Measurements from ENCODE around the gene GABRR1.
"Not testable (repeated sequence)": the region's sequence is repeated elsewhere in the genome, so short reads cannot be mapped to it uniquely, and the experiment has no call there.

GABRR1 gene

DNA sequence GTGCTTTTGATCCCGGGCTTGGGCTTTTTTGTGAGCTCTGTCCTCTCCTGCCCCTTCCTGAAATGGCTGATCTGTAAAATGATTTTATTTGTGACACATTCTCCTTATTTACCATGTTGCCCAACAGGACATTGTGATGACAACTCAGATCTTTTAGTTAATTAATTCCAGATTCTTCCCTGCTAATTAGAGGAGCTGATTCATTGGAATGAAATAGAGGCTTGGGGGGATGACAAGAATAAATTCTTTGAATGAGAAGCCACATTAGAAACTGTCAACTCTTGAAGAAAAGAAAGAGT, 26.1 kb upstream of the GABRR1 start:
- Histone ChIP-seq H3K36me3 (replicated peaks) (no peaks in the 10 kb centered on the region), H3K4me1 (no peaks in the 10 kb centered on the region; the same call in 1 of the 2 replicates), H3K9me3 (no peaks in the 10 kb centered on the region), H3K27me3 (ENCODE audit: low read depth) (peaks cover 20% of the 10 kb centered on the region), H3K4me3 (no peak overlapping the region)
- no peak for DNase-seq (ENCODE audit: low spot score in 2 of 2)
- in situ Hi-C loops (cut with MboI; ENCODE audit: low sequenced_read_pairs), result loop anchor here (5.0 kb wide), 1 partner anchor 261 kb away; no protein-coding TSS in a partner anchor

DNA sequence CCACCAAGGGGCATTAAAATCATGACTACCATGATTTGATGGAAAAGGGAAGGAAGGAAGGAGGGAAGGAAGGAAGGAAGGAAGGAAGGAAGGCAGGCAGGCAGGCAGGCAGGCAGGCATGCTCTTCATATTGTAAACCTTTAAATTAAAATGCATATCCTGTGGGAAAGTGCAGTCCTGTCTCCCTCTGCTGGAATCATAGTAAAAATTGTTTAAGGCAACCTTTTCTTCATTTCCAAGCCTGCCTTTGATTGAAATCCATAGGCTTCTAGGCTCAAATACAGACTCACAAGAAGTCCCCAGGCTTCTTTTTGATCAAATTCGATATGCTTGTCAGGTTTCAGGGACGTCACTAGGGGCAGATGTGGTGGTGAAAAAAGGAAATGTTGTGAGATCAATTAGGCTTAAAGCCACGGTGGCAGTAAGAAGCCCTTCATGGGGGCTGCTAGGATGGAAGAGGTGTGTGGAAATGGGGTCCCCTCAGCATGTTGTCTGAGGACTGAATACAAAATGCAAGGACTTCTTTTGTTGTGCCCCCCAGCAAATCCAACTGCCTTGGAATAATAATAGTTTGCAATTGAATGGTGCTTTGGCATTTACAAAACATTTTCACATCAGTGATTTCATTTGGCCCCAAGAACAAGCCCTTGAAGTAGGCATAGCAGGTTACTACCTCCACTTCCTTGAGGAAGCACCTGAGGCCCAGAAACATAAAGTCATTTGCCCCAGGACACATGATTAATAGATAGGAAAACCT, 25.6 kb upstream of the GABRR1 start:
- peak; percentile 33 to 81 for DNase-seq (ENCODE audit: low spot score in 2 of 2)
- Histone ChIP-seq H3K36me3 (replicated peaks) (no peaks in the 10 kb centered on the region), H3K9me3 (no peaks in the 10 kb centered on the region), H3K4me3 (no peak overlapping the region), H3K27me3 (ENCODE audit: low read depth) (peaks cover 20% of the 10 kb centered on the region), H3K4me1 (no peaks in the 10 kb centered on the region; the same call in 1 of the 2 replicates)
- in situ Hi-C loops (cut with MboI; ENCODE audit: low sequenced_read_pairs), result loop anchor here (5.0 kb wide), 1 partner anchor 260 kb away; no protein-coding TSS in a partner anchor

DNA sequence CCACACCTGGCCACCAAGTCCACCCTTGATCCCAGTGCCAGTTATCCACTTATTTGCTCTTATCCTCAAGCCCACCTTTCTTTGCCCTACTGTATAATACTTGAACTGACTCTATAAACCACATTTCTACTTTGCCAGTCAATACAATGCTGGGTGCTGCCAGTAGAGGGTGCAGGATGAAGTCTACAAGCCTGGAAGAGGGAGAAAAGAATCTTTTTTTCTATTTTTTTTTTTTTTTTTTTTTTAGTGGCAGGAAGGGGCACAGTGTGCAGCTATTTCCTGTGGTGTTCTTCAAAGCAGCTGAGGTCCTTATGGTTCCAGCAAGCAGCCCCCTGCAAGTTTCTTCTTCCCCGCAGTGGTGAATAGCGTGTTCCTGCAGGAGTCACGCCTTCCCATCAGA, 22.2 kb upstream of the GABRR1 start:
- in situ Hi-C loops (cut with MboI; ENCODE audit: low sequenced_read_pairs), result no loop called here
- DNase-seq (ENCODE audit: low spot score in 2 of 2), result peak in 1 of 2 experiments; percentile 36

DNA sequence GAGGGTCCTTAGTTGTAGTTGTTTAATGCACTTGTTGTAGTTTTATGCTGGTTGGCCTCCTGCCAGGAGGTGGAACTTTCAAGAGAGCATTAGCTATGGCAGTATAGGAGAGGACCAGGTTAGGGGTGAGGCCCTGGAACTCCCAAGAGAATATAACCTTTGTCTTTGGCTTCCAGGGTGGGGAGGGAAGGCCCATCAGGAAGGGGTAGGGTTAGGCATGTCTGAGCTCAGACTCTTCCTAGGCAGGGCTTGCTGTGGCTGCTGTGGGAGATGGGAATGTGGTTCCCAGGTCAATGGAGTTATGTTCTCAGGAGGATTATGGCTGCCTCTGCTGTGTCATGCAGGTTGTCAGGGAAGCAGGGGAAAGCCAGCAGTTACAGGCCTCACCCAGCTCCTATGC, 20.0 kb upstream of the GABRR1 start:
- Histone ChIP-seq H3K36me3 (replicated peaks) (no peaks in the 10 kb centered on the region), H3K4me3 (no peak overlapping the region), H3K9me3 (peaks cover 4% of the 10 kb centered on the region; the same call in 1 of the 2 replicates), H3K27me3 (ENCODE audit: low read depth) (peaks cover 5% of the 10 kb centered on the region), H3K4me1 (no peaks in the 10 kb centered on the region)
- DNase-seq (ENCODE audit: low spot score in 2 of 2), result no peak
- in situ Hi-C loops (cut with MboI; ENCODE audit: low sequenced_read_pairs), result no loop called here

More for the DNA sequence above, 22.2 kb upstream of the GABRR1 start:
- Histone ChIP-seq H3K36me3 (replicated peaks) (no peaks in the 10 kb centered on the region), H3K4me3 (no peak overlapping the region), H3K27me3 (ENCODE audit: low read depth) (peaks cover 4% of the 10 kb centered on the region; the same call in 1 of the 2 replicates), H3K4me1 (no peaks in the 10 kb centered on the region; the same call in 1 of the 2 replicates), H3K9me3 (peaks cover 3% of the 10 kb centered on the region; the same call in 1 of the 2 replicates)

DNA sequence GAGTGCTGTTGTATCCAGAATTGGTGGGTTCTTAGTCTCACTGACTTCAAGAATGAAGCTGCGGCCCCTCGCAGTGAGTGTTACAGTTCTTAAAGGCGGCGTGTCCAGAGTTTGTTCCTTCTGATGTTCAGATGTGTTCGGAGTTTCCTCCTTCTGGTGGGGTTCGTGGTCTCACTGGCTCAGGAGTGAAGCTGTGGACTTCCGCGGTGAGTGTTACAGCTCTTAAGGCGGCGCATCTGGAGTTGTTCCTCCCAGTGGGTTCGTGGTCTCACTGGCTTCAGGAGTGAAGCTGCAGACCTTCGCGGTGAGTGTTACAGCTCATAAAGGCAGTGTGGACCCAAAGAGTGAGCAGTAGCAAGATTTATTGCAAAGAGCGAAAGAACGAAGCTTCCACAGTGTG, 16.4 kb upstream of the GABRR1 start:
- H3K4me3 ChIP-seq; H3K36me3 ChIP-seq (replicated peaks); H3K27me3 ChIP-seq (ENCODE audit: low read depth); in situ Hi-C loops (cut with MboI; ENCODE audit: low sequenced_read_pairs); H3K9me3 ChIP-seq; H3K4me1 ChIP-seq; DNase-seq (ENCODE audit: low spot score in 2 of 2): not testable (repeated sequence)

DNA sequence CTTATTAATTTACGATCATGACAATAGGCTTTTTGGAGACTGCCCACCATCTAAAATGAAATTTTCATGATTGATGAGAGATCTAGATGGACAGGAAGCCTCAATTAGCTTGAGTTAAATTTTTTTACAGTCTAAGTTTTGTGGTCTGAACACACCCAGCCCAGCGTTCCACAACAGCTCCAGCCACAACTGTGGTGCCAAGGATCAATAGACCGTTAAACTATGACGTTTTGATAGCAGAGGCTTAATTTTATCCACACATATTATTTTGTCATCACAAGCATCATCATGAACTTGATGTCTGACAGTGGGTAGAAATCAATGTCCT, 5.5 kb upstream of the GABRR1 start:
- Histone ChIP-seq H3K4me1 (peaks cover 6% of the 10 kb centered on the region), H3K27me3 (ENCODE audit: low read depth) (peaks cover 6% of the 10 kb centered on the region; the same call in 1 of the 2 replicates), H3K9me3 (no peaks in the 10 kb centered on the region), H3K4me3 (no peak overlapping the region), H3K36me3 (replicated peaks) (no peaks in the 10 kb centered on the region)
- in situ Hi-C loops (cut with MboI; ENCODE audit: low sequenced_read_pairs), result no loop called here
- DNase-seq (ENCODE audit: low spot score in 2 of 2), result no peak

DNA sequence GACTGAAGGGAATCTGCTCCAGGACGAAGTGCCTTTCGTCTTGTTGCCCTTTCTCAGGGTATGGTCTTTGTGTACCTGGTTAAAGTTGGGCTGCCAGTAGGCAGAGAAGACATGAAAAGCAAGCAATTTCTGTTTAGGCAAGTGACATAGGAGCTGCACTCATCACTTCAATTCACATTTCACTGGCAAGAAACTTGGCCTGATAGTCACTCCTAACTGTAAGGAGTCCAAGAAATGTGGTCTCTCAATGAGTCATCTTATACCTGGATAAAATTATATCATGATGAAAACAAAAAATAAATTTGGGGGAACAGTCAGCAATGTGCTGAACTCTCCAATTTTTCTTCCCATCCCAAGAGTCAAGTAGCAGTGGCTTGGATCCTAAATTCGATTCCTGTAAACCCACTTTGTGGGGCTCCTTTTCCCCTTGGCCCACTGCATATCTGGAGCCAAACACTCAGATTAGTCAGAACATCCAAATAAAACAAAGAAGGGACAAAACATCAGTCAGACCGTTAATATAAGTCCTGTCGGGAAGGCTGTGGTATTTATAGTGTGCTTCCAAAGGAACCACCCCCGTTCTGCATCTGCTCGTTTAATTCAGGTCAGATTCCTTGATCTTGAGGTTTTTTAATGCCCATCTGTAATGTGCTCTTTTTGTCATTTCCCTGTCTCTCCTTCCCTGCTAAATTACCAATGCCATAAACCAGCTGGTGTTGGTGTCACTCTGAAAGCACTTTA, 5.0 kb upstream of the GABRR1 start:
- Histone ChIP-seq H3K9me3 (no peaks in the 10 kb centered on the region), H3K36me3 (replicated peaks) (no peaks in the 10 kb centered on the region), H3K4me1 (peaks cover 6% of the 10 kb centered on the region), H3K27me3 (ENCODE audit: low read depth) (peaks cover 6% of the 10 kb centered on the region; the same call in 1 of the 2 replicates), H3K4me3 (no peak overlapping the region)
- DNase-seq (ENCODE audit: low spot score in 2 of 2), result no peak
- in situ Hi-C loops (cut with MboI; ENCODE audit: low sequenced_read_pairs), result no loop called here

DNA sequence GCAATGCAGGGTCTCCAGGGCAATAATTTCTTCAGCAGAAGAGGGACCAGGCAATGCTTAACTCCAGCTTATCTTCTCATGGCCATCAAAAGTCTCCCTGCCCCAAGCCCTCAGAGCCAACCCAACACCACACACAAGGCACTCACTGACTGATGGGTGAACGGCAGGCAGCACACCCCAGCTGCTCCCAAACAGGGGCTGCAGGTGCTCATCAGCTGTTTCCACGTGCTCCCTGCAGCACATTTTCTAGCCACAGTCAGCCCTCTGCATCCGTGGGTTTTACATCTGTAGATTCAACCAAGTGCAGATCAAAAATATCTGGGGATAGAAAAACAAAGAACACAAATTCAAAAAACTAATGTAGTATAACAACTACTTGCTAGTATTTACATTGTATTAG, 4.0 kb upstream of the GABRR1 start:
- in situ Hi-C loops (cut with MboI; ENCODE audit: low sequenced_read_pairs), result no loop called here
- Histone ChIP-seq H3K36me3 (replicated peaks) (no peaks in the 10 kb centered on the region), H3K9me3 (no peaks in the 10 kb centered on the region), H3K27me3 (ENCODE audit: low read depth) (peaks cover 6% of the 10 kb centered on the region; the same call in 1 of the 2 replicates), H3K4me1 (peaks cover 6% of the 10 kb centered on the region), H3K4me3 (no peak overlapping the region)
- no peak for DNase-seq (ENCODE audit: low spot score in 2 of 2)

DNA sequence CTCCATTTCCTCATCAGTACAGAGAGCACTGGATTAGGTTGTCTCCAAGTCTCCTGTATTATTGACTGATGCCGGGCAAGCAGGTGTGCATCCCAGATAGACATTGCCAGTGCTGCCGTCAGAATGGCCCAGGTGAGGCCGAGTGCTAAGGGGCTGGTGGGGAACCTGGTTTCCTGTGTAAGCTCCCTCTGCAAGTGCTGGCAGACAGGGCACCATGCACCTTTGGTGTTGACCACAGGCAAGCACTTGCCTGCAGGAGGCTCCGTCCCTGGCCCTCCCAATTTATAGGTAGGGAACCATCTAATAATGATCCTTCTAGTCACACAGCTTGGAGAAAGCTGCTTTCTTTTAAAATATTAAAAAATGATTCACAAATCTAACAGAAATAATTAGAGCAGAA, 747 bp downstream of the GABRR1 start:
- DNase-seq (ENCODE audit: low spot score in 2 of 2), result no peak
- Histone ChIP-seq H3K36me3 (replicated peaks) (no peaks in the 10 kb centered on the region), H3K9me3 (peaks cover 2% of the 10 kb centered on the region; the same call in 1 of the 2 replicates), H3K4me3 (no peak overlapping the region), H3K27me3 (ENCODE audit: low read depth) (no peaks in the 10 kb centered on the region; the same call in 1 of the 2 replicates), H3K4me1 (peaks cover 6% of the 10 kb centered on the region)
- in situ Hi-C loops (cut with MboI; ENCODE audit: low sequenced_read_pairs), result no loop called here

DNA sequence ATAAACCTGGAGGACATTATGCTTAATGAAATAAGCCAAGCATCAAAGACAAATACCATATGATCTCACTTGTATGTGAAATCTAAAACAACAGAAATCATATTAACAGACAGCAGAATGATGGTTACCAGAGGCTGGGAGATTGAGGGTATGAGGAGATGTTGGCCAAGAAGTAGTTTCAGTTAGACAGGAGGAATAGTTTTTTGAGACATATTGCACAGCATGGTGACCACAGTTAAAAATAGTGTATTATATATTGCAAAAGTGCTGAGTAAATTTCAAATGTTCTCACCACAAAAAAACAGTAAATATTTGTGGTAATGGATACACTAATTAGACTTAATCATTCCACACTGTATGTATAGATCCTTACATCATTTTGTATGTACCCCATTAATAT, 1.8 kb downstream of the GABRR1 start:
- Histone ChIP-seq H3K27me3 (ENCODE audit: low read depth) (no peaks in the 10 kb centered on the region; the same call in 1 of the 2 replicates), H3K4me1 (peaks cover 6% of the 10 kb centered on the region), H3K36me3 (replicated peaks) (no peaks in the 10 kb centered on the region), H3K9me3 (peaks cover 2% of the 10 kb centered on the region; the same call in 1 of the 2 replicates), H3K4me3 (no peak overlapping the region)
- in situ Hi-C loops (cut with MboI; ENCODE audit: low sequenced_read_pairs), result no loop called here
- no peak for DNase-seq (ENCODE audit: low spot score in 2 of 2)

DNA sequence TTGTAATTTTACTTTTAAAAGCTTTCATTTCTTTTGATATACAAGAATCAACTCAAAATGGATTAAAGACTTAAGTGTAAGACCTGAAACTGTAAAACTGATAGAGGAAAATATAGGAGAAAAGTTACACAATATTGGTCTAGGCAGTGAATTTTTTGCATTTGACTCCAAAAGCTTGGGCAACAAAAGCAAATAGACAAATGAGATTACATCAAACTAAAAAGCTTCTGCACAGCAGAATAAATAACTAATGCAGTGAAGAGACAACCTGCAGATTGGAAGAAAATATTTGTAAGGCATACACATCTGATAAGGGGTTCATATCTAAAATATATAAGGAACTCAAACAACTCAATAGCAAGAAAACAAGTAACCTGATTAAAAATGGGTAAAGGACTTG, 3.0 kb downstream of the GABRR1 start:
- DNase-seq (ENCODE audit: low spot score in 2 of 2), result no peak
- H3K4me3 ChIP-seq, result no peak overlapping the region
- H3K36me3 ChIP-seq (replicated peaks), result no peaks in the 10 kb centered on the region
- H3K9me3 ChIP-seq, result peaks cover 2% of the 10 kb centered on the region; the same call in 1 of the 2 replicates
- H3K27me3 ChIP-seq (ENCODE audit: low read depth), result no peaks in the 10 kb centered on the region; the same call in 1 of the 2 replicates
- in situ Hi-C loops (cut with MboI; ENCODE audit: low sequenced_read_pairs), result no loop called here
- H3K4me1 ChIP-seq, result peaks cover 1% of the 10 kb centered on the region

DNA sequence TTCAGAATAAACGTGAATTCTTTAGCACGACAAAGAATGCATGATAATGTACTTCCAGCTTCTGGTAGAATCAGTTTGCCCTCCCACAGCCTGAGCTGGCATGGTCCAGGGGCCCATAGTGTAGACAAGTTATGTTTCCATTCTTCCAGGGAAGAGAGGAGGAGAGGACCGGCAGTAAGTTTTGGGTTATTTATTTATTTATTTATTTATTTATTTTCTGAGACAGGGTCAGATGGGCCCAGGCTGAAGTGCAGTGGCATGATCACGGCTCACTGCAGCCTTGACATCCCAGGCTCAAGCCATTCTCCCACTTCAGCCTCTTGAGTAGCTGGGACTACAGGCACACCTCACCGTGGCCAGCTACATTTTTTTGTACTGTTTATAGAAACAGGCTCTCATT, 4.7 kb downstream of the GABRR1 start:
- no peaks in the 10 kb centered on the region for H3K4me1 ChIP-seq
- no peak for DNase-seq (ENCODE audit: low spot score in 2 of 2)
- H3K27me3 ChIP-seq (ENCODE audit: low read depth), result no peaks in the 10 kb centered on the region; the same call in 1 of the 2 replicates
- H3K36me3 ChIP-seq (replicated peaks), result no peaks in the 10 kb centered on the region
- in situ Hi-C loops (cut with MboI; ENCODE audit: low sequenced_read_pairs), result no loop called here
- no peak overlapping the region for H3K4me3 ChIP-seq
- H3K9me3 ChIP-seq, result peaks cover 2% of the 10 kb centered on the region; the same call in 1 of the 2 replicates

DNA sequence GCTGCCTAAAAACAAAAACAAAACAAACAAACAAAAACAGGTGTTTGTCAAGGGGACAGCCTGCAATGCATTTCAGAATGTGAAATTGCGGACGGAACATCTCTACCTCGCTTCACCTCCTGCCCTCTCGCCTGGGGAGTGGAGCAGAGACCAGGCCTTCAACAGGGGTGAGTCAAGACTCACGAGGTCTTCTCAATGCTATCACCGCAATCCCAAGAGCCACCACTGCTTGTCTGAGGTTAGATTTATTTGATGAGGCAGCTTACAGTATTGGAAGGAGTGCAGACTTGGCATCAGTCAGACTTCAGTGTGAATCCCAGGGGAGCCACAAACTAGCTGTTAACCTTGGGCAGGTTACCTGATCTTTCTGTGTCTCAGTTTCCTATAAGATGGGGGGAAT, 7.7 kb downstream of the GABRR1 start:
- no peaks in the 10 kb centered on the region for H3K27me3 ChIP-seq (ENCODE audit: low read depth)
- in situ Hi-C loops (cut with MboI; ENCODE audit: low sequenced_read_pairs), result no loop called here
- no peaks in the 10 kb centered on the region for H3K4me1 ChIP-seq
- H3K36me3 ChIP-seq (replicated peaks), result no peaks in the 10 kb centered on the region
- peaks cover 2% of the 10 kb centered on the region; the same call in 1 of the 2 replicates for H3K9me3 ChIP-seq
- no peak for DNase-seq (ENCODE audit: low spot score in 2 of 2)
- no peak overlapping the region for H3K4me3 ChIP-seq

DNA sequence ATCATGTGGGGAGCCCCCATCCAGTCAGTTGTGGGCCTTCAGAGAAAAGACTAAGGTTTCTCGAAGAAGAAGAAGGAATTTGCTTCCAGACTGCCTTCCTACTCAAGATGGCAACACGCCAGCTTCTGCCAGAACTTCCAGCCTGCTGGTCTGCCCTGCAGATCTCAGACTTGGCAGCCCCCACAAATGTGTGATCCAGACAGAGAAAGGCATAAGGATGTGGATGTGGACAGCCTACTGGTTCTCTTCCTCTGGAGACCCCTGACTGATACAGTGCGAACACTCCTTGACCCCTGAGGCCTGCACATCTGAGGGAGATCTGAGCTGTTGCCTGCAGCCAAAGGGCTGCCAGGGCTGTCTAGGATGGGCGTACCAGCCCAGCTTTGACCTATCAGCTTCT, 8.6 kb downstream of the GABRR1 start:
- Histone ChIP-seq H3K4me1 (no peaks in the 10 kb centered on the region), H3K4me3 (no peak overlapping the region), H3K36me3 (replicated peaks) (no peaks in the 10 kb centered on the region), H3K9me3 (no peaks in the 10 kb centered on the region), H3K27me3 (ENCODE audit: low read depth) (no peaks in the 10 kb centered on the region)
- no peak for DNase-seq (ENCODE audit: low spot score in 2 of 2)
- in situ Hi-C loops (cut with MboI; ENCODE audit: low sequenced_read_pairs), result no loop called here

Measured in HAP-1 (cell line).